NCI-H1417 treated with DMSO at 0.1 percent for 48 hours (cell line): ENCODE data around the gene FAM13C.

Experiments
- DNase-seq: peaks from one replicate; lab custom pipeline; 2025; lab: John Stamatoyannopoulos, UW

FAM13C gene

GRCh38 chr10:59315465-59315864 is 46.9 kb downstream of the FAM13C start:
- DNase-seq: no peak

- DNase-seq: no peak
Measured at GRCh38 chr10:59314268-59314667, 48.1 kb downstream of the FAM13C start.

GRCh38 chr10:59312247-59312646 is 50.1 kb downstream of the FAM13C start:
- DNase-seq: no peak

GRCh38 chr10:59311025-59311424 is 51.3 kb downstream of the FAM13C start:
- DNase-seq: peak; percentile 12

- DNase-seq: no peak
Measured at GRCh38 chr10:59310324-59310914, 51.9 kb downstream of the FAM13C start.

- no peak for DNase-seq
Measured at GRCh38 chr10:59304521-59305097, 57.7 kb downstream of the FAM13C start.

- no peak for DNase-seq
Measured at GRCh38 chr10:59303018-59303417, 59.3 kb downstream of the FAM13C start.

GRCh38 chr10:59302381-59302780 is 60.0 kb downstream of the FAM13C start:
- DNase-seq: no peak

GRCh38 chr10:59301067-59301754 is 61.1 kb downstream of the FAM13C start:
- no peak for DNase-seq

GRCh38 chr10:59300386-59300785 is 62.0 kb downstream of the FAM13C start:
- no peak for DNase-seq

- DNase-seq: no peak
Measured at GRCh38 chr10:59299933-59300332, 62.4 kb downstream of the FAM13C start.

- DNase-seq: no peak
Measured at GRCh38 chr10:59290448-59290847, 71.9 kb downstream of the FAM13C start.

- no peak for DNase-seq
Measured at GRCh38 chr10:59289853-59290252, 72.5 kb downstream of the FAM13C start.

GRCh38 chr10:59287587-59288255 is 74.6 kb downstream of the FAM13C start:
- DNase-seq: no peak

- no peak for DNase-seq
Measured at GRCh38 chr10:59285848-59286247, 76.5 kb downstream of the FAM13C start.

- no peak for DNase-seq
Measured at GRCh38 chr10:59285073-59285472, 77.3 kb downstream of the FAM13C start.

GRCh38 chr10:59284118-59284975 is 78.0 kb downstream of the FAM13C start:
- no peak for DNase-seq

- DNase-seq: no peak
Measured at GRCh38 chr10:59283456-59284091, 78.8 kb downstream of the FAM13C start.

GRCh38 chr10:59281861-59282260 is 80.5 kb downstream of the FAM13C start:
- DNase-seq: no peak

- DNase-seq: no peak
Measured at GRCh38 chr10:59279991-59280505, 82.3 kb downstream of the FAM13C start.

- no peak for DNase-seq
Measured at GRCh38 chr10:59279476-59279875, 82.9 kb downstream of the FAM13C start.
